DMS114 treated with DMSO at 0.1 percent for 48 hours (cell line): ENCODE measurements around the gene RAB11FIP4.
"Not testable (repeated sequence)": the region's sequence is repeated elsewhere in the genome, so short reads cannot be mapped to it uniquely, and the experiment has no call there.

Experiments used
- DNase-seq: peaks from one replicate; lab custom pipeline; 2025; ENCODE audit not compliant: unreplicated experiment; lab: John Stamatoyannopoulos, UW

Gene RAB11FIP4

GRCh38 chr17:31428512-31428911 lies 37.0 kb downstream of the RAB11FIP4 start:
- DNase-seq, result no peak

GRCh38 chr17:31431098-31431851 lies 39.8 kb downstream of the RAB11FIP4 start:
- no peak for DNase-seq

GRCh38 chr17:31431852-31432658 lies 40.6 kb downstream of the RAB11FIP4 start:
- DNase-seq, result no peak

GRCh38 chr17:31433091-31433790 lies 41.8 kb downstream of the RAB11FIP4 start:
- no peak for DNase-seq

DNA sequence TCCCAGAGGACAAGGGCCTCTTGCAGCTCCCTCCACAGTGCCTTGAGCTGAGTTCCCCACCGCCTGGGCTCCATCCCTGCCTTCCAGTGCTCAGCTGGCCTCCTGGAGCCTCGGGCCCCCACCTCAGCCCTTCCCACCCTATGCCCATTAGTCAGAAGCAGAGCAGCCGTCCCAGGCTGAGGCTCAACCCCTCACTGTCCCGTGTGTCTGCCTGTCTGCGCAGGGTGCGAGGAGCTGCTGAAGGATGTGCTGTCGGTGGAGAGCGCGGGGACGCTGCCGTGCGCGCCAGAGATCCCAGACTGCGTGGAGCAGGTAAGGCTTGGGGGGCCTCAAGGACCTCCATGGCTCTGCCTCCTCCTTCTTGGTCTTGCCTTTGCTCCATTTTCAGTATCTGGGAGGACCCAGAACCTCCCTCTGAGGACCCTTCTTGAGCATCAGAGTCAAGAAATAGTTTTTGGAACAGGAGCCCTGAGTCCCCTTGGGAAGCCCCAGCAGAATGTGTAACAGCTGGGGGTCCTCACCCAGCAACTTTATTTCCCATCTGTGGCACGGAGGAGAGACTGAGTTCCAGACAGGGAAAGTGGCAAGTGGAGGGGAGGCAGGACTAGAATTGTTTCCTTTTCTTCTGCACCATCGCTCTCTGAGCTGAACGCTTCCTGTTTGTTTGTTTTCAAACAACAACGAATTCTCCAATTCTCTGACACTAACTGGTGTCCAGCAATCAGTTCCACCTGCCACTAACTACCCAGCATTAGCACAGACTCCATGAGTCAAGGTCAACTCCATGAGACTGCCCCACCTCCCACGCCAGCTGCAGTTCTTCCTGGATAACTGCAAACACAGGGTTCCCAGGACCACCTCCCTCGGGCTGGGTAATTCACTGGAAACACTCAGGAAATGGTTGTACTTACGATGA lies 42.6 kb downstream of the RAB11FIP4 start:
- DNase-seq, result no peak

DNA sequence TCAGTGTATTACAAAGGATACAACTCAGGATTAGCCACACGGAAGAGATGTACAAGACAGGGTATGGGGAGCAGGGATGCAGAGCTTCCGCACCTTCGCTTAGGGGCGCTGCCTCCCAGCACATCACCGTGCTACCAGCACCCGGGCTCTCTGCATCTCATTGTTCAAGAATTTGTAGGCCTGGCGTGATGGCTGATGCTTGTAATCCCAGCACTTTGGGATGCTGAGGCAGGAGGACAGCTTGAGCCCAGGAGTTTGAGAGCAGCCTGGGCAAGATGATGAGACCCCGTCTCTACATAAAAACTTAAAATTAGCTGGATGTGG lies 43.2 kb downstream of the RAB11FIP4 start:
- no peak for DNase-seq

DNA sequence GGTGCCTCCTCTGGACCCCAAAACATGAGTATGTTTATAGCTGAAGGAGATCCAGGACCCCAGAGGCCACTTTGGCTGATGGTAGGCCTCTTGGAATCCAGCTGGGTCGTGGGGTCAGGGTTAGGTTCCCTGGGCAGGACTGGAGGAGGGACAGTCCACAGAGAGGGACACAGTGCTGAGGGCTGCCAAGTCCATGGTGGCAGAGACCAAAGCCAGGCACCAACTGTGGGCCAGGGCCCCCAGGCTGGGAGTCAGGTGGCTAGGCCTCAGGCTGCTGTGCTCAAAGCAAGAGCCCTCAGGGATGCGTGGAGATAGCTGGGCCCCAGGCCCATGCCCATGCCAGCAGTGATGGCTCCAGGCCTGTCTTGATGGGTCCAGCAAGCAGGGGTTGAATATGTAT lies 44.1 kb downstream of the RAB11FIP4 start:
- DNase-seq, result no peak

DNA sequence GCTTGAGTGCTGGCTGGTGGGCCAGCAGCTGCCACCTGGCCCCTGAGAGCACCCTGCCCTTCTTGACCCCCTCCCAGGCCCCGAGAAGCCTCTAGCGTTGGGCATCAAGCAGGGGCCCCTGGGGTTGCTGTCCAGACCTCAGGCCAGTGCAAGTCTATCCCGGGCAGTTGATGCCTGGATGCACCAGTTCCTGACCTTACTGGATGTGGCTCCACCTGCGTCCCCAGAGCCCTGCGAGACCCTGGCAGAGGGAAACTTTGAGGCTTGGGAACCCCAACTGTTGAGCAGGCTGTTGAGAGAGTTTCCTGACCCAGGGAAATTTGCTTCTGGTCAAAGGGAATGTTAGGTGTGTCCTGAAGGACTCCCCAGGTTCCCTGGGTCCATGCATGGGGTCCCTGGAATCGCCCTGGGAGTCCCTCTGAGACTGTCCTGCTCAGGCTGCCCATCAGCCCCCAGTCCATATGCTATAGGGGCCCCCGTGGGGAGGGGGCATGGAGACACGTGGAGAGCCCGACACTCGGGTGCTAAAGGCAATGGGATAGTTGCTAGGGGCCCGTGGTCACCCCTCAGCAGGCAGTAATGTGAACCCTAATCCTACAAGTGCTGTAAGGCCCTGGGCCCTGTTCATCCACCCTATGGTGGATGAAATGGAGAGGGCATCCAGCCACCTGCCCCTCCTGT lies 46.4 kb downstream of the RAB11FIP4 start:
- no peak for DNase-seq

DNA sequence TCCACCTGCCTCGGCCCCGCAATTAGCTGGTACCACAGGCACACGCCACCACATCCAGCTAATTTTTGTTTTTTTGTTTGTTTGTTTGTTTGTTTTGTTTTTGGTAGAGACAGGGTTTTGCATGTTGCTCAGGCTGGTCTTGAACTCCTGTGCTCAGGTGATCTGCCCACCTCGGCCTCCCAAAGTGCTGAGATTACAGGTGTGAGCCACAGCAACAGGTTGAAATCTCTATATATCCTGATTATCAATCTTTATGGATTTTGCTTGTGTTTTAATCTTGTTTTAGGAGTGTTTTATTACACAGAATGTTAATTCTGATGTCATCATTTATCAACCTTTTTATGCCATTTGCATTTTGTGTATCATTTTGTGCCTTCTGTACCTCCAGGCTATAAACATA lies 48.2 kb downstream of the RAB11FIP4 start:
- DNase-seq, result no peak

DNA sequence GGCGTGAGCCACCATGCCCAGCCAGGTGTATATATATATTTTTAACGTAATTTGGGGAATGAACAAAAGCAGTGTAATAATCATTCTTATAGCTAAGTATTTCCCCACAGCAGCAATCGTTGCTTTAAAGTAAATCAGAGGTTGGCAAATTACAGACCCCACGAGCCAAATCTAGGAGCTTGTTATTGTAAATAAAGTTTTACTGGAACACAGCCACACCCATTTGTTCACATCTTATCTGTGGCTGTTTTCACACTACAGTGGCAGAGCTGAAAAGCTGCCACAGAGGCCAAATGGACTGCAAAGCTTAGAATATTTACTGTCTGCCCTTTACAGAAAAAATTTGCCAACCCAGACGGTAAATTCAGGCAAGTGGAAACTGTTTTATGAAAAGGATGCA lies 50.8 kb downstream of the RAB11FIP4 start:
- DNase-seq, result no peak

GRCh38 chr17:31442856-31443255 lies 51.4 kb downstream of the RAB11FIP4 start:
- not testable (repeated sequence) for DNase-seq

- no peak for DNase-seq
Measured at GRCh38 chr17:31443386-31443785, 51.9 kb downstream of the RAB11FIP4 start.

GRCh38 chr17:31444026-31444425 lies 52.6 kb downstream of the RAB11FIP4 start:
- no peak for DNase-seq

DNA sequence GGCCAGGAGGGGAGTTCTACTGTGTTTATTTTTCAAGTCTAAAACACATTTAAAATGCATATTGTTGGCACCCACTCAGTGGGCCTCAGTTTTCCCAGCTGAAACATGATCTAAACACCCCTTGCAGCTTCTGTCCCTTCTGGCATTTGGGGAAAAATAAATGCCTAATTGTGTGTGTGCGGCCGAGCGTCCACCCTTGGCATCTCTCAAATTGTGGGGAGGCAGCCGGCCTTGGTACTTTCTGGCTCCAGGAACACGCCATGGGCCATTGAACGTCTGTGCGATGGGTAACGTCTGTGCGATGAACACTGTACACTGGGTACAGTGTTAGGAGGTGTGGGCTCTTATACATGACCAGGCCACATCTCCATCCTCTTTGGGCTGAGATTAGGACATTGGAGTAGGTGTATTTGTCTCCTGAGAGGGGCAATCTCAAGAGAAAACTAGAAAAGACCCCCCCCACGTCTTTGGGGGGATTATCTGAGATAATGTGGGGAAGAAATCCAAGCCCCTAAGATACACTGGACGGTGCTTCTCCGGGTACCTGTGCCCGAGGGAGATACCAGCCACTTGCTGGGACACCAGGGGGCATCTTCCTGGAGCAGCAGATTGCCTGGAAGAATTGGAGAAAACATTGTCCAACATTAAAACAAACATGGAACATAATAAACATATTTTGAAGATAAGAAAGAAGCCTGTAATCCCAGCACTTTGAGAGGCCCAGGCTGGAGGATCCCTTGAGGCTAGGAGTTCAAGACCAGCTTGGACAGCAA lies 54.9 kb downstream of the RAB11FIP4 start:
- DNase-seq, result no peak

DNA sequence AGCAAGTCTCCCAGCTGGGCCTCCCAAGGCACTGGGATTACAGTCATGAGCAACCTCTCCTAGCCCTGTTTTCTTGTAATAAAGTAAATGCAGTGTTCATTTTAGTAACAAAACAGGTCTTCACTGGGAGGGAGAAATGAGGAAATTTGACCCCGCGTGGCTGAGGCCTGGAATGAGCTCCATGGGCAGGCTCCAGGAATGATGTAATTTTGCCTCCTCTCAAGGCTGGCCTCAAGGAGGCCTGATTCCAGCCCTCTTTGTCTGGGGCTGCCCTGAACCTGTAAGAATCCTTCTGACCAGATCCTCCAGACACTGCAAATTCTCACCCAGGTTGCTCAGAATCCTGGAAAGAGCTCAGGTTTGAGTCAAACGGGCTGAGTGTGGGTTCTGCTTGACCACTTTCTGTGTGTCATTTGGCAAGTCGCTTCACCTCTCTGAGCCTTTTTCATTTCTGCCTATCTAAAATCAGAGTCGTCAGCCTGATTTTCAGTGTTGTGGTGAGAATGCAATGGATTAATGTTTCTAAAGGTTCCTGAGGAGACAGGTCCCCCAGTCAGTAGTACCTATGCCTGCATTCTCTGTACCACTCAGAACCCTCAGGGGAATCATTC lies 57.1 kb downstream of the RAB11FIP4 start:
- DNase-seq, result no peak

- DNase-seq, result no peak
Measured at GRCh38 chr17:31449111-31449510, 57.6 kb downstream of the RAB11FIP4 start.

GRCh38 chr17:31449746-31450145 lies 58.3 kb downstream of the RAB11FIP4 start:
- DNase-seq, result no peak

- DNase-seq, result no peak
Measured at GRCh38 chr17:31452101-31452500, 60.6 kb downstream of the RAB11FIP4 start.

DNA sequence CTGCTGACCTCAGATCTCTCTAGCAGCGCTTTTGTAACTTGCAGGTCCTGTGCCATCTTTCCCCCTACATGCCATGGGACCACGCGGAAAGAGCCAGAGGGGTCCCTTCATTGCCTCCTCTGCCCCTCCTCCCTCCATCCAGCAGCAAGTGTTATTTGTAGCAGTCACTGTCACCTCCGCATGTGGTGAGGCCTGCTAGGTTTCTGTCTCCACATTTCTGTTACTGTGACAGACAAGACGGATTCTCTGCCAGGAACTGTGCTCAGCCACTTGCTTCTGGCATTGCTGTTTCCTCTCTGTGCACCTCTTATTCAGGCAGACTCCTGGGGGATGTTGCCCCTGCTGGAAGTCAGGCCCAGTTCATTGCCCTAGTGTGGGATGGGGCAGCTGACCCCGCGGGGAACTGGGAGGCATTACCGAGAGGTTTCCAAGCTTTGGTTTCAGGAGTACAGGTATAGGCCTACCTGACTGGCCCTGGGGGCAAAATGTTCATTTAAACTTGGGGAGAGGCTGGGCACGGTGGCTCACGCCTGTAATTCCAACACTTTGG lies 61.2 kb downstream of the RAB11FIP4 start:
- no peak for DNase-seq
